Stimulated activated effector memory CD8-positive, alpha-beta T cell treated with anti-CD3 and anti-CD28 coated beads, Interleukin-12 subunit alpha, Interleukin-12 subunit beta, amount 100 ng/mL, for 72 hours (primary cell): ENCODE measurements around the gene UNC5B.

Source experiments
- ATAC-seq: fragments of 150-1000 bp; cut with Tn5 transposase; 2 replicates; pipeline ENCODE4 v1.10.0; 2021
- DNase-seq, 2 donors: peaks; one replicate each; pipeline ENCODE4 v3.0.0; 2021 to 2022; ENCODE audit warnings: low spot score in 2 of 2
- H3K27ac Mint-ChIP-seq: one replicate; pipeline ENCODE4 v1.8.0; 2022; ENCODE audit warnings: mild to moderate bottlenecking, mixed read lengths
- H3K36me3 Mint-ChIP-seq: one replicate; pipeline ENCODE4 v1.8.0; 2022; ENCODE audit warnings: mild to moderate bottlenecking, mixed read lengths
- H3K4me1 Mint-ChIP-seq: one replicate; pipeline ENCODE4 v1.8.0; 2022; ENCODE audit warnings: mixed read lengths
- H3K4me3 Mint-ChIP-seq: one replicate; pipeline ENCODE4 v1.8.0; 2022; ENCODE audit warnings: mild to moderate bottlenecking, mixed read lengths
- H3K9me3 Mint-ChIP-seq: one replicate; pipeline ENCODE4 v1.8.0; 2022; ENCODE audit warnings: mixed read lengths

Gene UNC5B

DNA sequence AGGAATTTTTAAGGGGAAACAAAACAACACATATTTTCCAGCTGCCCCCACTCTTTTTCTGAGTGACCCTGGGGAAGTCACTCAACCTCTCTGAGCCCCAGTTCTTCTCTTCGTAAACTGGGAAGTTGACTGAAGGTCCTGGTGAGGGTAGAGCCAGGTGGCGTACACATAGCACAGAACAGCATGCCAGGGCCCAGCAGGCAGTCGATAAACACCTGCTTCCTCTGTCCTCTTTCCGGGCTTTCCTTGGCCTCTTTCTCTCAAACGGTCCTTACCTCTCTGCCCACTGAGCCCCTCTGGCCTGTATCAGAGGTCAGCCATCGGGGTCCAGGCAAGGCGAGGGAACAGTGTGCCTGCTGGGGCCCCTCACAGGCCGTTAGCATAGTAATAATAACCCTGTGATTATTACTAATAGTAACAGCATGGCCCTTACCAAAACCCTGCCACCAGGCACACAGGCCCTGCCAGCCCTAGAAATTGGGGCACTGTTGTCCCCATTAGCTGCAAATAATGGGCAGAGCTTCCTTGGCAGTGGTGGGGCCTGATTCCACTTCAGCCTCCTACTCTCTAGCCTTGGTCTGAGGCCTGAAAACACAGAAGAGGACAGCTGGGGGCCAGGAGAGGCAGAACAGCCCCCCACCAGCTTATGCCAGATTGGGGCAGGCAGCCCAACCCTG lies 69.4 kb downstream of the UNC5B start:
- ATAC-seq (no peak), DNase-seq (no peak)
- Mint-ChIP-seq H3K27ac (no peak overlapping the region), H3K36me3 (no peaks in the 10 kb centered on the region), H3K4me1 (no peaks in the 10 kb centered on the region), H3K9me3 (no peaks in the 10 kb centered on the region), H3K4me3 (no peak overlapping the region)

DNA sequence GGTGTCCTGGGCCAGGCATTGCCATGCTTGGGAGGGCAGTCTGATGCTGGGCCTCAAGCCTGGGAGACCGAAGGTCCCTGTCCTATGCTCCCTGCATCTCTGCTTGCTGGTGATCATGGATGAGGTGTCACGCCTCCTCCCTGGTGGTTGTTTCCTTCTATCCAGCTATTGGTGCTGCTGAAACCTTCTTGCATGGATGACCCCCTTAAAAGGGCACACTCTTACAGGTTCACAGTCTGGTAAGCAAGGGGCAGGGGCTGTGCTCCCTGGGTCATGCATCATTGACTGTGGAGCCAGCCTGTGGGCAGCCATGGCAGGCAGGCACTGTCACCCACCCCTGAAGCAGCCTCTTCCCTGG lies 69.9 kb downstream of the UNC5B start:
- Mint-ChIP-seq H3K4me1 (no peaks in the 10 kb centered on the region), H3K9me3 (no peaks in the 10 kb centered on the region), H3K4me3 (no peak overlapping the region), H3K27ac (no peak overlapping the region), H3K36me3 (no peaks in the 10 kb centered on the region)
- no peak for ATAC-seq
- DNase-seq, result no peak

DNA sequence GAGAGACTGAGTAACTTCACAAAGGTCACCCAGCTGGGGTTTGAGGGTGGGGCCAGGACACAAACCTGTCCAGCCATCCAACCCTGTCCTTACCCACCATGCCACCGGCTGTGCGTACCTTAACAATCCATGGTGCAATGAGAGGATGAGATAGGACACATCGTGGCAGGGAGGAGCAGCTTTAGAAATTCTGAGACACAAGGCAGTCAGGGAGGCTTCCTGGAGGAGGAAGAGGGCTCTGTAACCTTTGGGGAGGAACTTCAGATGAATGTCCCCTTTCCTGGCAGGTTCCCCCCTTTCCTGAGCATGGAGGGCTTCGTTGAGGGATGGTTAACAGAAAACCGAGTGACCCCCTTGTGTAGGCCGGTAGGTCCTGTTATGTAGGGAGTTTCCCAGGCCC lies 71.0 kb downstream of the UNC5B start:
- no peak for DNase-seq
- H3K27ac Mint-ChIP-seq, result no peak overlapping the region
- no peaks in the 10 kb centered on the region for H3K36me3 Mint-ChIP-seq
- no peaks in the 10 kb centered on the region for H3K4me1 Mint-ChIP-seq
- no peaks in the 10 kb centered on the region for H3K9me3 Mint-ChIP-seq
- H3K4me3 Mint-ChIP-seq, result no peak overlapping the region
- ATAC-seq, result no peak

DNA sequence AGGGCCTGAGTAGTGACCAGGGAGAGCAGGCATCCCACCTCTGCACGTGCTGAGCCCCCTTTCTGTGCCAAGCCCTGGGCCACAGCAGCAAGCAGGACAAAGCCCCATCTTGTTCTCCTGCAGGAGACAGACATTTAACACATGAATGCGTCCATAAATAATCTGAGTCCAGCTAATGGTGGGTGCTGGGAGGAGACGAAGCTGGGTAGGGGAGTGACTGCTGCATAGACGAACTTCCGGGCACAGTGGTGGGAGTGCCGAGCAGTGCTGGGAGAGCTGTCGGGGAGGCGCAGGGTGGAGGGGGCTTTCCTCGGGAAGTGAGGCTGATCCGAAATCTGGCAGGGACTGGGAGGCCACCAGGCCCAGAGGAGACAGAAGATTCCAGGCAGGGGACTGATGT lies 71.5 kb downstream of the UNC5B start:
- H3K36me3 Mint-ChIP-seq, result no peaks in the 10 kb centered on the region
- DNase-seq (no peak), ATAC-seq (no peak)
- H3K4me1 Mint-ChIP-seq, result no peaks in the 10 kb centered on the region
- H3K9me3 Mint-ChIP-seq, result no peaks in the 10 kb centered on the region
- no peak overlapping the region for H3K4me3 Mint-ChIP-seq
- H3K27ac Mint-ChIP-seq, result no peak overlapping the region

DNA sequence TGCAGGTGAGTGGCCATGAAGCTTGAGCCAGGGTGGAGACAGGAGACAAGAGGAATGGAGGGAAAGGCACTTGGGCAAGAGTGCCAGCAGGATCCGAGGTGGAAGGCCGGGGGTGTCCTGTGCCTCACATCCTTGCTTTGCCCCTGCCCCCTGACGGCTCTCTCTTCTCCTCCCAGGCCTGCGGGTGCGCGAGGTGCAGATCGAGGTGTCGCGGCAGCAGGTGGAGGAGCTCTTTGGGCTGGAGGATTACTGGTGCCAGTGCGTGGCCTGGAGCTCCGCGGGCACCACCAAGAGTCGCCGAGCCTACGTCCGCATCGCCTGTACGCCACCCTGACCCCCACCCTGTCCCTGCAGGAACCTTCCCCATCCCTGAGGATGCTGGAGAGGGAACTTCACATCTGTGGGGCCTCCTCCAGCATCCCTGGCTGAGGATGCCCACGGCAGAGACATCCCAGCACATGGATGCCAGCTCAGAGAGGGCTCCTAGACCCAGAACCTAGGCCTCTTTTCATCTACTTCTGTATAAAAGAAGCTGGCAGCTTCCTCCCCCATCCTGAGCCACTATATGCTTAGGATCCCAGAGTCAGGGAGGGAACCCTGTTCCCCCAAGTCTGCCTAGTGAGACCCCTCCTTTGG lies 72.3 kb downstream of the UNC5B start:
- Mint-ChIP-seq H3K27ac (no peak overlapping the region), H3K4me1 (no peaks in the 10 kb centered on the region), H3K36me3 (no peaks in the 10 kb centered on the region), H3K9me3 (no peaks in the 10 kb centered on the region), H3K4me3 (no peak overlapping the region)
- no peak for DNase-seq
- no peak for ATAC-seq

- Mint-ChIP-seq H3K36me3 (no peaks in the 10 kb centered on the region), H3K27ac (no peak overlapping the region), H3K9me3 (no peaks in the 10 kb centered on the region)
Measured at GRCh38 chr10:71285180-71285545, 72.8 kb downstream of the UNC5B start.

GRCh38 chr10:71285986-71286385 lies 73.6 kb downstream of the UNC5B start:
- H3K36me3 Mint-ChIP-seq, result no peaks in the 10 kb centered on the region
- ATAC-seq, result no peak
- DNase-seq, result no peak
- H3K4me1 Mint-ChIP-seq, result no peaks in the 10 kb centered on the region
- H3K27ac Mint-ChIP-seq, result no peak overlapping the region
- no peaks in the 10 kb centered on the region for H3K9me3 Mint-ChIP-seq
- H3K4me3 Mint-ChIP-seq, result no peak overlapping the region

More at GRCh38 chr10:71285180-71285545, 72.8 kb downstream of the UNC5B start:
- Mint-ChIP-seq H3K4me1 (no peaks in the 10 kb centered on the region), H3K4me3 (no peak overlapping the region)
- DNase-seq (peak in 1 of 2 donors; percentile 54), ATAC-seq (peak; percentile 42)

- ATAC-seq (no peak), DNase-seq (no peak)
- H3K27ac Mint-ChIP-seq, result no peak overlapping the region
- H3K9me3 Mint-ChIP-seq, result no peaks in the 10 kb centered on the region
- no peak overlapping the region for H3K4me3 Mint-ChIP-seq
- no peaks in the 10 kb centered on the region for H3K4me1 Mint-ChIP-seq
- H3K36me3 Mint-ChIP-seq, result no peaks in the 10 kb centered on the region
Measured at GRCh38 chr10:71286521-71287294, 74.3 kb downstream of the UNC5B start.

DNA sequence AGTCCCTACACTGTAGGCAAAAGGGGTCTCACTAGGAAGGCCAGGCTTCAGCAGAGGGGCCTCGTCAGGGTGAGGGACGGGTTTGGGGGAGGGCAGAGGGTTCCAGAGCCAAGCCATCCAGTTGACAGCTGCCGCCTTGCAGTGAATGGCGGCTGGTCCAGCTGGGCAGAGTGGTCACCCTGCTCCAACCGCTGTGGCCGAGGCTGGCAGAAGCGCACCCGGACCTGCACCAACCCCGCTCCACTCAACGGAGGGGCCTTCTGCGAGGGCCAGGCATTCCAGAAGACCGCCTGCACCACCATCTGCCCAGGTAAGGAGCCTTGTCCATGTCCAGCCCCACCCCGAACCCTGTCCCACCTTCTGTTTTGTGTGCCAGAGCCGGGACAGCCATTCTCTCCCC lies 75.1 kb downstream of the UNC5B start:
- no peaks in the 10 kb centered on the region for H3K36me3 Mint-ChIP-seq
- ATAC-seq, result no peak

DNA sequence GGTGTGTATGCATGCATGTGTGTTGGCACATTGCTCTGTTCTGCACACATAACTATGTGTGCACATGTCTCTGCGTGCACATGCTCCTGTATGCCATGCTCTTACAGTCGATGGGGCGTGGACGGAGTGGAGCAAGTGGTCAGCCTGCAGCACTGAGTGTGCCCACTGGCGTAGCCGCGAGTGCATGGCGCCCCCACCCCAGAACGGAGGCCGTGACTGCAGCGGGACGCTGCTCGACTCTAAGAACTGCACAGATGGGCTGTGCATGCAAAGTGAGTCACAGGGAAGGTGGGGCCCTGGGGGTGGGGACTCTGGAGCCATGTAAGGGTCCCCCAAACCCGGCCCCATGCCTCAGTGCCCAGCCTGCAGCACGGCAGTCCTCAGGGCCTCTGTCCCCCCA lies 76.1 kb downstream of the UNC5B start:
- no peaks in the 10 kb centered on the region for H3K36me3 Mint-ChIP-seq
- no peak overlapping the region for H3K27ac Mint-ChIP-seq
- ATAC-seq (no peak), DNase-seq (no peak)
- no peak overlapping the region for H3K4me3 Mint-ChIP-seq
- no peaks in the 10 kb centered on the region for H3K4me1 Mint-ChIP-seq
- H3K9me3 Mint-ChIP-seq, result no peaks in the 10 kb centered on the region

More for the DNA sequence above, 75.1 kb downstream of the UNC5B start:
- Mint-ChIP-seq H3K9me3 (no peaks in the 10 kb centered on the region), H3K4me3 (no peak overlapping the region), H3K4me1 (no peaks in the 10 kb centered on the region), H3K27ac (no peak overlapping the region)
- no peak for DNase-seq

DNA sequence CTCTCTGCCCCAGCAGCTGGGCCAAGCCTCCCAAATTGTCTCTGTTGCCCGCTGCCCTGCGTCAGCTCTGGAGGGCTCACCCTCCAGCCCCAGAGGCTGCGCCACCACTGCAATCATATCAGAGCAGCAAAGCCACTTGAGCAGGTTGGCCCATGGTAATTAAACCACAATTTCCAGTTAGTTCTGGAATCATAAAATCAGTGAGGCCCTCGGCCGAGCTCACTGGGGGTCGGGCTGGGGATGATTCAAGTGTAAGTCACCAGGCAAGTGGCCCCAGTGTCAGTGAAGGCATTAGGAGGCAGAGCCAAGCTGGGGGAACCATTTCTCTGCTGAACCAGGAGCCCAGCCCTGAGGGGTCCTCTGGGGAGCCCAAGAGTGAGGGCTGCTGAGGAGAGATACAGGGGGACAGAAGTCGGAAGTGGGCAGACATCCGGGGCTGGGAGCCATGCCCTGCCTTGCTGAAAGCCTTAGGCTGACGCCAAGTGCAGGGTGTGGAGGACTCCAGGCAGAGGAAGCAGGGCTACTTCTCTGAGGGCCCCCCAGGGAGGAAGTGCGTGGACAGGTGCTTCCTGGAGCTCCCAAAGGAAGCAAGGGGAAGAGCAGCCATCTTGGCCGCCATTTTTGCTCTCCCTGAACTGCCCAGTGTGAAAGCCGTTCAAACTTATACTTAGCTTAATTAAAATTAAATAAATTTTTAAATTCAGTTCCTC lies 77.2 kb downstream of the UNC5B start:
- no peak for ATAC-seq
- Mint-ChIP-seq H3K9me3 (no peaks in the 10 kb centered on the region), H3K36me3 (no peaks in the 10 kb centered on the region), H3K4me3 (no peak overlapping the region), H3K4me1 (no peaks in the 10 kb centered on the region), H3K27ac (no peak overlapping the region)
- DNase-seq, result no peak

DNA sequence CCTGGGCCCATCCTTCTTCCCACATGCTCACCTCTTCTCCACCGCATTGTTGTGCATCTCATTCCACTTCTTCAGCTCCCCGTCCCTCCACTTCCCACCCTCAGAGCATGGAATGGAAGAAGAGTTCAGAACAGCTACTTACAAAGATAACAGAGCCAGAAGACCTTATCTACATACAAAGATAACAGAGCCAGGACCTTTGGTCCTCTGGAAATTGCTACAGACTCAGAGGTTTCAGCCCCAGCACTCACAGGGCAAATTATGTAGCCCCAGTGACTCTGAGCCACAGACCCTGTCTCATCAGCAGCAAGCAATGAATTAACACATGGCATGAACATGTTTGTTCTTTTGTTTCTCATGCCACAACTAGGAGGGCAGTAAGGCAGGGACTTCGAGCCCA lies 78.0 kb downstream of the UNC5B start:
- H3K4me1 Mint-ChIP-seq, result no peaks in the 10 kb centered on the region

GRCh38 chr10:71290806-71291527 lies 78.6 kb downstream of the UNC5B start:
- Mint-ChIP-seq H3K36me3 (no peaks in the 10 kb centered on the region), H3K27ac (no peak overlapping the region), H3K4me1 (no peaks in the 10 kb centered on the region), H3K9me3 (no peaks in the 10 kb centered on the region), H3K4me3 (no peak overlapping the region)
- ATAC-seq (peak; percentile 34), DNase-seq (no peak)

More for the DNA sequence above, 78.0 kb downstream of the UNC5B start:
- Mint-ChIP-seq H3K27ac (no peak overlapping the region), H3K36me3 (no peaks in the 10 kb centered on the region), H3K9me3 (no peaks in the 10 kb centered on the region), H3K4me3 (no peak overlapping the region)
- no peak for ATAC-seq
- DNase-seq, result no peak

DNA sequence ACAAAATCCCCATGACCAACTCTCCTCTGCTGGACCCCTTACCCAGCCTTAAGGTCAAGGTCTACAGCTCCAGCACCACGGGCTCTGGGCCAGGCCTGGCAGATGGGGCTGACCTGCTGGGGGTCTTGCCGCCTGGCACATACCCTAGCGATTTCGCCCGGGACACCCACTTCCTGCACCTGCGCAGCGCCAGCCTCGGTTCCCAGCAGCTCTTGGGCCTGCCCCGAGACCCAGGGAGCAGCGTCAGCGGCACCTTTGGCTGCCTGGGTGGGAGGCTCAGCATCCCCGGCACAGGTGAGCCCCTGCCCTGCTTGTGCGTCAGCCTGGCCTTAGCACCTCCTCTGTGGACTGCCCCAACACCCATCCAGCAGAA lies 79.1 kb downstream of the UNC5B start:
- DNase-seq, result no peak

More for the DNA sequence above, 79.1 kb downstream of the UNC5B start:
- H3K36me3 Mint-ChIP-seq, result no peaks in the 10 kb centered on the region
- H3K4me1 Mint-ChIP-seq, result no peaks in the 10 kb centered on the region
- H3K9me3 Mint-ChIP-seq, result no peaks in the 10 kb centered on the region
- H3K27ac Mint-ChIP-seq, result no peak overlapping the region
- ATAC-seq, result no peak
- no peak overlapping the region for H3K4me3 Mint-ChIP-seq
